Measurements from ENCODE around the gene KATNA1. TPM values are rescaled to one million over a fixed set of nuclear protein-coding genes. Genes with fewer than 3 reads are reported as not detected.
"Not testable (repeated sequence)": the region's sequence is repeated elsewhere in the genome, so short reads cannot be mapped to it uniquely, and the experiment has no call there.

KATNA1 gene
- polyA plus RNA-seq, 3 donors, result 11.4 to 15.4 (median 14.5) TPM

GRCh38 chr6:149683256-149683859 is 34.8 kb upstream of the KATNA1 start:
- 97% methylated on average over 3 of the region's 4 CpGs for WGBS (ENCODE audit: insufficient coverage)
- Histone ChIP-seq H2AFZ (ENCODE audit: insufficient read depth, low read depth, low read length, poor library complexity, severe bottlenecking) (no peak overlapping the region), H3K27ac (ENCODE audit: low read depth in 1 of 2, low read length in 2 of 2) (no peak overlapping the region), H3K9ac (ENCODE audit: insufficient read depth, low read length, poor library complexity, severe bottlenecking) (no peak overlapping the region), H3K27me3 (ENCODE audit: control insufficient read depth in 2 of 2, insufficient read depth in 2 of 2, low read length in 2 of 2) (no peaks in the 10 kb centered on the region), H3K4me1 (ENCODE audit: control insufficient read depth in 1 of 2, insufficient read depth in 2 of 2, low read length in 2 of 2) (no peaks in the 10 kb centered on the region), H4K20me1 (ENCODE audit: insufficient read depth, low read length) (peaks cover 51% of the 10 kb centered on the region), H3K4me3 (replicated peaks in 1 of 3; ENCODE audit: low read depth in 2 of 3, low read length in 3 of 3) (no peak overlapping the region), H3K9me3 (replicated peaks in 1 of 2; ENCODE audit: control insufficient read depth in 1 of 2, insufficient read depth in 1 of 2, low read length in 2 of 2) (no peaks in the 10 kb centered on the region), H3K79me2 (ENCODE audit: insufficient read depth, low read length) (peaks cover 8% of the 10 kb centered on the region), H3K4me2 (replicated peaks; ENCODE audit: extremely low read depth, low read length, poor library complexity, severe bottlenecking) (no peak overlapping the region), H3K36me3 (replicated peaks in 1 of 2; ENCODE audit: control insufficient read depth in 1 of 2, insufficient read depth in 2 of 2, low read length in 2 of 2) (peaks cover 43 to 82% of the 10 kb centered on the region in 2 donors)
- peaks cover 0 to 4% (median 0%) of the 10 kb centered on the region in 7 donors for H3K9me3 Mint-ChIP-seq
- H3K27me3 Mint-ChIP-seq (ENCODE audit: low read depth in 3 of 3), result peaks cover 0 to 1% (median 0%) of the 10 kb centered on the region in 3 donors
- no peak overlapping the region for H3K4me3 Mint-ChIP-seq
- H3K27ac Mint-ChIP-seq, result peak overlapping the region in 1 of 7 donors; percentile 9
- no peak for TF ChIP-seq CTCF (IDR thresholded peaks at IDR 0.05)
- no peaks in the 10 kb centered on the region for H3K4me1 Mint-ChIP-seq
- intact Hi-C loops (cut with micrococcal nuclease), result no loop called here
- no peak for DNase-seq
- peaks cover 46 to 75% of the 10 kb centered on the region in 2 donors for H3K36me3 Mint-ChIP-seq

GRCh38 chr6:149681845-149682244 is 33.3 kb upstream of the KATNA1 start:
- H3K4me1 ChIP-seq (ENCODE audit: control insufficient read depth in 1 of 2, insufficient read depth in 2 of 2, low read length in 2 of 2); H3K9ac ChIP-seq (ENCODE audit: insufficient read depth, low read length, poor library complexity, severe bottlenecking); H3K79me2 ChIP-seq (ENCODE audit: insufficient read depth, low read length); H3K4me1 Mint-ChIP-seq; DNase-seq; H3K4me2 ChIP-seq (replicated peaks; ENCODE audit: extremely low read depth, low read length, poor library complexity, severe bottlenecking); H2AFZ ChIP-seq (ENCODE audit: insufficient read depth, low read depth, low read length, poor library complexity, severe bottlenecking); H3K27me3 ChIP-seq (ENCODE audit: control insufficient read depth in 2 of 2, insufficient read depth in 2 of 2, low read length in 2 of 2); H3K4me3 Mint-ChIP-seq; H3K27ac ChIP-seq (ENCODE audit: low read depth in 1 of 2, low read length in 2 of 2); intact Hi-C loops (cut with micrococcal nuclease); H3K27me3 Mint-ChIP-seq (ENCODE audit: low read depth in 3 of 3); H3K9me3 ChIP-seq (replicated peaks in 1 of 2; ENCODE audit: control insufficient read depth in 1 of 2, insufficient read depth in 1 of 2, low read length in 2 of 2); H3K4me3 ChIP-seq (replicated peaks in 1 of 3; ENCODE audit: low read depth in 2 of 3, low read length in 3 of 3); H3K9me3 Mint-ChIP-seq; H3K27ac Mint-ChIP-seq: not testable (repeated sequence)
- peaks cover 51 to 76% of the 10 kb centered on the region in 2 donors for H3K36me3 Mint-ChIP-seq
- peaks cover 40% of the 10 kb centered on the region for H4K20me1 ChIP-seq (ENCODE audit: insufficient read depth, low read length)
- WGBS (ENCODE audit: insufficient coverage), result 100% methylated on average over 6 of the region's 14 CpGs
- H3K36me3 ChIP-seq (replicated peaks in 1 of 2; ENCODE audit: control insufficient read depth in 1 of 2, insufficient read depth in 2 of 2, low read length in 2 of 2), result peaks cover 41 to 85% of the 10 kb centered on the region in 2 donors
